ENCODE data around the gene ADCY7. TPM values are rescaled to one million over a fixed set of nuclear protein-coding genes. Genes with fewer than 3 reads are reported as not detected.
"Not testable (repeated sequence)": the region's sequence is repeated elsewhere in the genome, so short reads cannot be mapped to it uniquely, and the experiment has no call there.

Gene ADCY7
- total and polyA plus RNA-seq, 4 donors, result 20.9 to 105 (median 38.5) TPM

DNA sequence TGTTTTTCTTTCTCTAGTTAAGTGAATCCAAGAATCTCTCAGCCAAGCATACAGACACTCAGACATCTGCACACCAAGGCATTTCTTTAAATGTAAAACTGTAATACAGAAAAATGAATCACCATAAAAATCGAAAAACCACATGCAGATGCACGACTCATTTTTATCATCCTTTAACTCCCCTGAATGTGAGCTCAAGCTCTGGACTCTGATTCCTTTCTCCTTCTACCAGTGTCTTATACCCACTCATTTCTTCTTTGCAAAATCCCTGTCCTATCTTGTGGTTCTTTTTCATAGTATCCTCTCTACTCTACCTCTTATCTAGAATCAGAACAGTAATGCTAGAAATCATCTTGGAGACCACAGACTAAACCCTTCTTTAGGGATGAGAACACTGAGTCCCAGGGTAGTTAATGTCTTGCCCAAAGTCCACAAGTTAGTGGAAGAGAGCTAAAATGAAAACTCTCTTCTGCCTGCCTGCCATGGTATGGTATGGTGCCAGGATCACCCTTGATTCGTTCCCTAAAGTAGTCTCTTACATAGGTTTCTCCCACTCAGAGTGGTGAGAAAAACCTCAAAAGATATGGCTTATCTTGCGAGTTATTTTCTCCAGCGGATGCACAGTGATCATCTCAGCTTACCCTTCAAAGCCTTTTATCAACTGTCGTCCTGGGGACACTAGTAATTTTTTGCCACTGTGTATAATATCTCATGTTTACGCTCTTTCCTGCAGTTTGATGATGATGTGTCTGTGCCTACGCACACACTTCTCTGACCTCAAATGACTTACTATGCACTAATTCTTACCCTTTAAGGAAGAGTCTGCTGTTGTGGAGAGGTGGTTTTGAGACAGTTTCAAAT, 72.2 kb downstream of the ADCY7 start:
- DNase-seq (no peak), ATAC-seq (ENCODE audit: insufficient read depth, low FRiP score) (no peak)
- Histone ChIP-seq H3K27me3 (ENCODE audit: control insufficient read depth in 3 of 3, insufficient read depth in 3 of 3, low read length in 2 of 3) (no peaks in the 10 kb centered on the region), H3K9me3 (ENCODE audit: control insufficient read depth in 4 of 4, insufficient read depth in 3 of 4, low read length in 3 of 4) (no peaks in the 10 kb centered on the region), H3K4me3 (no peak overlapping the region), H3K4me1 (ENCODE audit: control insufficient read depth in 5 of 5, insufficient read depth in 5 of 5, low read length in 5 of 5) (no peaks in the 10 kb centered on the region), H3K27ac (ENCODE audit: low read depth in 1 of 2, low read length in 1 of 2) (no peak overlapping the region), H3K9ac (ENCODE audit: insufficient read depth in 1 of 2, low read length in 2 of 2) (no peak overlapping the region), H3K36me3 (ENCODE audit: control insufficient read depth in 4 of 4, insufficient read depth in 4 of 4, low read length in 4 of 4) (peaks cover 18 to 33% (median 25%) of the 10 kb centered on the region in 4 donors)
- TF ChIP-seq, protein P1, sequence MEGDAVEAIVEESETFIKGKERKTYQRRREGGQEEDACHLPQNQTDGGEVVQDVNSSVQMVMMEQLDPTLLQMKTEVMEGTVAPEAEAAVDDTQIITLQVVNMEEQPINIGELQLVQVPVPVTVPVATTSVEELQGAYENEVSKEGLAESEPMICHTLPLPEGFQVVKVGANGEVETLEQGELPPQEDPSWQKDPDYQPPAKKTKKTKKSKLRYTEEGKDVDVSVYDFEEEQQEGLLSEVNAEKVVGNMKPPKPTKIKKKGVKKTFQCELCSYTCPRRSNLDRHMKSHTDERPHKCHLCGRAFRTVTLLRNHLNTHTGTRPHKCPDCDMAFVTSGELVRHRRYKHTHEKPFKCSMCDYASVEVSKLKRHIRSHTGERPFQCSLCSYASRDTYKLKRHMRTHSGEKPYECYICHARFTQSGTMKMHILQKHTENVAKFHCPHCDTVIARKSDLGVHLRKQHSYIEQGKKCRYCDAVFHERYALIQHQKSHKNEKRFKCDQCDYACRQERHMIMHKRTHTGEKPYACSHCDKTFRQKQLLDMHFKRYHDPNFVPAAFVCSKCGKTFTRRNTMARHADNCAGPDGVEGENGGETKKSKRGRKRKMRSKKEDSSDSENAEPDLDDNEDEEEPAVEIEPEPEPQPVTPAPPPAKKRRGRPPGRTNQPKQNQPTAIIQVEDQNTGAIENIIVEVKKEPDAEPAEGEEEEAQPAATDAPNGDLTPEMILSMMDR (IDR thresholded peaks at IDR 0.05; ENCODE audit: control extremely low read depth, extremely low read depth), result no peak
- 76 to 87% methylated on average over 8 of the region's 8 CpGs for WGBS, 2 donors

- TF ChIP-seq, protein P1 (IDR thresholded peaks at IDR 0.05; ENCODE audit: control extremely low read depth, extremely low read depth), result no peak
- Histone ChIP-seq H3K9me3 (ENCODE audit: control insufficient read depth in 4 of 4, insufficient read depth in 3 of 4, low read length in 3 of 4) (no peaks in the 10 kb centered on the region), H3K27me3 (ENCODE audit: control insufficient read depth in 3 of 3, insufficient read depth in 3 of 3, low read length in 2 of 3) (no peaks in the 10 kb centered on the region), H3K36me3 (ENCODE audit: control insufficient read depth in 4 of 4, insufficient read depth in 4 of 4, low read length in 4 of 4) (peaks cover 13 to 30% (median 21%) of the 10 kb centered on the region in 4 donors), H3K9ac (ENCODE audit: insufficient read depth in 1 of 2, low read length in 2 of 2) (no peak overlapping the region), H3K4me1 (ENCODE audit: control insufficient read depth in 5 of 5, insufficient read depth in 5 of 5, low read length in 5 of 5) (no peaks in the 10 kb centered on the region), H3K27ac (ENCODE audit: low read depth in 1 of 2, low read length in 1 of 2) (no peak overlapping the region), H3K4me3 (no peak overlapping the region)
- ATAC-seq (ENCODE audit: insufficient read depth, low FRiP score) (no peak), DNase-seq (no peak)
- 82 to 88% methylated on average over 2 of the region's 2 CpGs for WGBS, 2 donors
Observed at GRCh38 chr16:50340578-50340977, 74.2 kb downstream of the ADCY7 start.

GRCh38 chr16:50343566-50343965, 77.2 kb downstream of the ADCY7 start:
- 73 to 88% methylated on average over 8 of the region's 8 CpGs for whole genome bisulfite sequencing, 2 donors
- not testable (repeated sequence) for ATAC-seq (ENCODE audit: insufficient read depth, low FRiP score)
- peaks cover 12 to 28% (median 18%) of the 10 kb centered on the region in 4 donors for H3K36me3 ChIP-seq (ENCODE audit: control insufficient read depth in 4 of 4, insufficient read depth in 4 of 4, low read length in 4 of 4)

GRCh38 chr16:50345210-50345609, 78.9 kb downstream of the ADCY7 start:
- not testable (repeated sequence) for H3K9ac ChIP-seq (ENCODE audit: insufficient read depth in 1 of 2, low read length in 2 of 2); H3K9me3 ChIP-seq (ENCODE audit: control insufficient read depth in 4 of 4, insufficient read depth in 3 of 4, low read length in 3 of 4); H3K4me1 ChIP-seq (ENCODE audit: control insufficient read depth in 5 of 5, insufficient read depth in 5 of 5, low read length in 5 of 5); H3K27ac ChIP-seq (ENCODE audit: low read depth in 1 of 2, low read length in 1 of 2); H3K4me3 ChIP-seq; DNase-seq; ATAC-seq (ENCODE audit: insufficient read depth, low FRiP score); H3K27me3 ChIP-seq (ENCODE audit: control insufficient read depth in 3 of 3, insufficient read depth in 3 of 3, low read length in 2 of 3)
- 90 to 96% methylated on average over 2 of the region's 2 CpGs for WGBS, 2 donors
- H3K36me3 ChIP-seq (ENCODE audit: control insufficient read depth in 4 of 4, insufficient read depth in 4 of 4, low read length in 4 of 4), result peaks cover 7 to 24% (median 13%) of the 10 kb centered on the region in 4 donors

More at GRCh38 chr16:50343566-50343965, 77.2 kb downstream of the ADCY7 start:
- not testable (repeated sequence) for H3K4me1 ChIP-seq (ENCODE audit: control insufficient read depth in 5 of 5, insufficient read depth in 5 of 5, low read length in 5 of 5); H3K9me3 ChIP-seq (ENCODE audit: control insufficient read depth in 4 of 4, insufficient read depth in 3 of 4, low read length in 3 of 4); H3K27me3 ChIP-seq (ENCODE audit: control insufficient read depth in 3 of 3, insufficient read depth in 3 of 3, low read length in 2 of 3); DNase-seq; H3K27ac ChIP-seq (ENCODE audit: low read depth in 1 of 2, low read length in 1 of 2); H3K9ac ChIP-seq (ENCODE audit: insufficient read depth in 1 of 2, low read length in 2 of 2); H3K4me3 ChIP-seq

All from lung (tissue), 12 donors.